Heart left ventricle (tissue), 13 donors: Measurements from ENCODE around the gene EPHA7.

ENCODE experiments used
- CTCF ChIP-seq, 12 donors: fragments of 200-600 bp; sonication (generic) in 4 of 12; IDR thresholded peaks; one replicate each; pipeline versions ENCODE4 v1.5.0 to v1.8.0; 2018 to 2022; ENCODE audit warnings: antibody characterized with exemption in 12 of 12, mild to moderate bottlenecking in 5 of 12
- POLR2A ChIP-seq, 2 donors: fragments of 450-650 bp; IDR thresholded peaks; one replicate each; pipeline ENCODE4 v1.6.1; 2017; ENCODE audit warnings: antibody characterized with exemption in 2 of 2, mild to moderate bottlenecking in 2 of 2, moderate library complexity in 2 of 2
- donor health status: ischemic (EF 13 %, LVEDD 7.1; RV severe dilation, severe dysfunction).
- donor health status: DM: no; HTN: yes; CAD: no.
- donor health status: DM: no; HTN: no; CAD: no.
- donor health status: ischemic (EF 25% LVEDD 6.9; RV normal size, moderate dysfunction).
- donor health status: ischemic (EF 25% LVEDD 5.7; RV mildly dilated, moderate dysfunction).
- donor health status: ischemic (EF 35%, LVEDD 5.7; RV mildly dilated, moderate dysfunction).
- donor health status: nonischemic (EF 11% LVEDD 7.7; RV severe dilation, severe dysfunction).
- donor health status: DM: yes; HTN: yes; CAD: no.
- donor health status: PGD.
- donor health status: ischemic (EF 29% LVEDD 5.4; RV normal size, mild dysfunction).
- donor health status: nonischemic (EF 23%, LVEDD 6.1; RV moderate dilation, normal function).

- TF ChIP-seq CTCF (IDR thresholded peaks at IDR 0.05) (no peak), POLR2A (IDR thresholded peaks at IDR 0.05) (no peak)
These were observed 125.9 kb downstream of the EPHA7 start for GRCh38 chr6:93293460-93293859.
